ENCODE results near the gene COL9A1. TPM values are rescaled to one million over a fixed set of nuclear protein-coding genes. Genes with fewer than 3 reads are reported as not detected.

COL9A1 gene
- total RNA-seq, 4 donors from 2014 or later, result 0.10 TPM; not detected in 3

DNA sequence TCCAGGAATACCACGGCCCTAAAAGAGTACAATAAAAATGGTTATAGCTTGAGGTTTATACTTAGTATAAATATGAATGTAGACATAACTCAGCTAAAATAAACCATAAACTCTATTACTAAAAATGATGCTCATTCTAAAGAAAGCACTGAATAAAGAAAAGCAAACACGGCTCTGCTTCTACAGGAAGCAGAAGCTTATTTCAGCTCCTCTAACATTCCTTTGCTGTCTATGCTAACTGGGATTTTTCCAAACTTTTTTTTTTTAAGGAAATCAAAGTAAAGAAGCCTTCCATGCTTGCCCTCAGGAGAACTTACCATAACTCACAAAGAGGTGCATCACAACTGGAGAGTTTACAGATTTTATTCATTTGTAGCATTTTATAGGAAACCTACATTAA, 30.8 kb downstream of the COL9A1 start:
- no peak overlapping the region for H3K4me3 ChIP-seq (ENCODE audit: low read depth, poor library complexity, severe bottlenecking)
- intact Hi-C loops (cut with DNase I; ENCODE audit: low total_unique reads), result no loop called here
- WGBS, 2 donors, result 37 to 49% methylated on average over 2 of the region's 2 CpGs
- no peak for DNase-seq (ENCODE audit: low spot score in 2 of 2)
- TF ChIP-seq POLR2A (IDR thresholded peaks at IDR 0.05), result no peak
- TF ChIP-seq, protein P1, sequence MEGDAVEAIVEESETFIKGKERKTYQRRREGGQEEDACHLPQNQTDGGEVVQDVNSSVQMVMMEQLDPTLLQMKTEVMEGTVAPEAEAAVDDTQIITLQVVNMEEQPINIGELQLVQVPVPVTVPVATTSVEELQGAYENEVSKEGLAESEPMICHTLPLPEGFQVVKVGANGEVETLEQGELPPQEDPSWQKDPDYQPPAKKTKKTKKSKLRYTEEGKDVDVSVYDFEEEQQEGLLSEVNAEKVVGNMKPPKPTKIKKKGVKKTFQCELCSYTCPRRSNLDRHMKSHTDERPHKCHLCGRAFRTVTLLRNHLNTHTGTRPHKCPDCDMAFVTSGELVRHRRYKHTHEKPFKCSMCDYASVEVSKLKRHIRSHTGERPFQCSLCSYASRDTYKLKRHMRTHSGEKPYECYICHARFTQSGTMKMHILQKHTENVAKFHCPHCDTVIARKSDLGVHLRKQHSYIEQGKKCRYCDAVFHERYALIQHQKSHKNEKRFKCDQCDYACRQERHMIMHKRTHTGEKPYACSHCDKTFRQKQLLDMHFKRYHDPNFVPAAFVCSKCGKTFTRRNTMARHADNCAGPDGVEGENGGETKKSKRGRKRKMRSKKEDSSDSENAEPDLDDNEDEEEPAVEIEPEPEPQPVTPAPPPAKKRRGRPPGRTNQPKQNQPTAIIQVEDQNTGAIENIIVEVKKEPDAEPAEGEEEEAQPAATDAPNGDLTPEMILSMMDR (IDR thresholded peaks at IDR 0.05), result no peak

DNA sequence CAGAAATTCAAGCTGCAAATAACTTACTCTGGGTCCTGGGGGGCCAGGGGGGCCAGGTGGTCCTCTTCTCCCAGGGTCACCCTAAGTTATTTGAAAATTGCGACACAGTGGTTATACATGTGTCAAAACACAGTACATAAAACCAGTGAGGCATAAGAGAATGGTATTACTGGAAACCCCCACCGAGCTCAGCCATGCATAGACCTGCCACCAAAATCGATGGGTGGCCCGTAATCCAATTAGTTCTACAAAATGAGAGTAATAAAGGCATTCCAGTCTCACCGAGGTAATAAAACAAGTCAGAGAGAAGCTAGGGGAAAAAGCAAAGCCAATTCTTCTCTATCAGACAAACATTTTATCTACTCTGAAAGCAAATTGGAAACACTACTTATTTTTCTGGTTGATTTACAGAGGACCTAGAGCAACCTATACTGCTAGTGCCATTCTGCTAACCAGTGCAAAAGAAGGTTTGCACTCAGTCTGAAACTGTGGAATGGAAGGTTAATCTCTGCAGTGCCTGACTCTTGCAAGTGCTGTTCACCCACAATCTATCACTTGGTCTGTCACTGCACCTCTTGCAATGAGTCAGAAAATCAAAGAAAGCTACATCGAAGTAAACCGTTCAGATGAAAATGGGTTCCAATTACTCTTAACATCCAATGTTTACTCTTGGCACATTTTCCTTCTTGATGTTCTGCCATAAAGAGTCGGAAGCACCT, 32.4 kb downstream of the COL9A1 start:
- intact Hi-C loops (cut with DNase I; ENCODE audit: low total_unique reads), result no loop called here
- no peak overlapping the region for H3K4me3 ChIP-seq (ENCODE audit: low read depth, poor library complexity, severe bottlenecking)
- DNase-seq (ENCODE audit: low spot score in 2 of 2), result no peak
- no peak for TF ChIP-seq POLR2A (IDR thresholded peaks at IDR 0.05)
- TF ChIP-seq, protein P1 (IDR thresholded peaks at IDR 0.05), result no peak
- 27 to 35% methylated on average over 8 of the region's 8 CpGs for WGBS, 2 donors

DNA sequence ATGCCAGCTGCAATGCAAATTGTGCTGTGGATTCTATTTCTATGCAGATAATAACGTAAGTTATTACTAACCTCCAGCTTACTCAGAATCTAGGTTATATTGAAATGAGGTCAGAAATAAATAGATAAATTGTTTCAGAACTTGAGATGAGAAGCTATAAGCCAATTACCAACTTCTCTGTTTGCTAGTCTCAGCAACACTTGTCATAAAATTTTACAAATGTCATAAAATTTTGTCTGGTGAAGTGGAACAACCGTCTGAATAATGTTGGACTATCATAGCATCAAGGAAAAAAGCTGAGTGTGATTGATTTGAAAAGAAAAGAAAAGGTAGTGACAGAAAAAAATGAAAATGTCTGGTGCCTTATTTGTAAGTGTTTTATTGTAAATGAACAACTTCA, 36.7 kb downstream of the COL9A1 start:
- 35 to 41% methylated on average over 2 of the region's 2 CpGs for WGBS, 2 donors
- no peak for DNase-seq (ENCODE audit: low spot score in 2 of 2)
- intact Hi-C loops (cut with DNase I; ENCODE audit: low total_unique reads), result no loop called here
- H3K4me3 ChIP-seq (ENCODE audit: low read depth, poor library complexity, severe bottlenecking), result no peak overlapping the region
- no peak for TF ChIP-seq POLR2A (IDR thresholded peaks at IDR 0.05)
- TF ChIP-seq, protein P1 (IDR thresholded peaks at IDR 0.05), result no peak

DNA sequence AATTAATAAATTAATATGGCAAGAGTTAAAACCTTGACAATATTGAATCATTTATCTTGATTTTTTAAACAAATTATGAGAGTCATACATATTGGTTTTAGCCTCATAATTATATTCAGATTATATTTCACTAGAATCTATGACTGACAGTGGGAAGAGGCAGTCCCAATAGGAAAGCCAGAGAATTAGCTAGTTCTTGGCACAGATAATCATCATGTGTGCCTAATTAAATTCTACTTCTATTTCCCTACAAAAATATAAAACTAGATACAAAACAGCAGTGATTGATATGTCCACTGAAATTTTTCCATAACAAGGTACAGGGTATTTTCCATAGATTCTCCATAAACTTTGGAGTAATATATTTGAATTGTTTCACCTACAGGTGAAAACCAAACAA, 38.6 kb downstream of the COL9A1 start:
- no peak overlapping the region for H3K4me3 ChIP-seq (ENCODE audit: low read depth, poor library complexity, severe bottlenecking)
- TF ChIP-seq, protein P1 (IDR thresholded peaks at IDR 0.05), result no peak
- no peak for TF ChIP-seq POLR2A (IDR thresholded peaks at IDR 0.05)
- DNase-seq (ENCODE audit: low spot score in 2 of 2), result no peak
- intact Hi-C loops (cut with DNase I; ENCODE audit: low total_unique reads), result no loop called here

DNA sequence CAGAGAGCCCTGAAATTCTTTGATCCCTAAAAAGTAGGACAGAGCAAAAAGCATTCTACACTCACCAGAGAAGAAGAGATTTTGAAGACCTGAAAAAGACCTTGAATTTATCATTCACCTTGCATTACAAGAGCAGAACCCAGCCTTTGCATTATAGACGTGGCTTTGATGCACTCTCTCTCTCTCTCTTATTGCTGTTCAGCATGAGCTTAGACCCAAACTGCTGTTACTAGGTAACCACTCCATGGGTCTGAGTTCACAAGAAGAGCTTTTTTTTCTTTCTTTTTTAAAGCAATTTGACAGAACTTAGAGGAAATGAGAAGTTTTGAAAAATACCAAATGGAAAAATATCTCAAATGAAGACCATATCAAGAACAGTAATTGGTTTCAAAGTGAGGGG, 44.4 kb downstream of the COL9A1 start:
- 22 to 33% methylated on average over 1 of the region's 1 CpG for WGBS, 2 donors
- TF ChIP-seq, protein P1 (IDR thresholded peaks at IDR 0.05), result no peak
- TF ChIP-seq POLR2A (IDR thresholded peaks at IDR 0.05), result no peak
- intact Hi-C loops (cut with DNase I; ENCODE audit: low total_unique reads), result no loop called here
- H3K4me3 ChIP-seq (ENCODE audit: low read depth, poor library complexity, severe bottlenecking), result no peak overlapping the region
- no peak for DNase-seq (ENCODE audit: low spot score in 2 of 2)

DNA sequence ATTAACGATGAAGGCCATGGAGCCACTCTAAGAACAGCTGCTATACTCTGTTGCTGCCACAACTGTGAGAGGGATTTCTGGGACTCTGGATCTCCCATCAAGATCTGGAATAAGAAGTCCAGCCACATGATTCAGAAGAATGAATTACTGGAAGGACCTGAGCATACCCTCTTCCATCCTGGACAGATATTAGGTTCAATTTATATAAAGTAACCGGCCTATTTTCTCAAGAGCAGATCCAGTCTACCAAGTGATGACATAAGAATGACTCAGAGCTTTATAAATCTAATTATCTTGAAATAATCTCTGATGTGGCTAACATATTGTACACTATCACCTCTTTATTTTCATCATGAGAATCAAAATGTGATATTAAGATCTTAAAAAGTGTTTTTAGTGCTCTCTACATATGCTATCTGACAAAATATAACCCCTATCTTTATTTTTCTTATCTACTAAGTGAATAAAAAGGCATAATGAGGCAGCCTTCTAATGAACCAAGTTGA, 45.1 kb downstream of the COL9A1 start:
- intact Hi-C loops (cut with DNase I; ENCODE audit: low total_unique reads), result no loop called here
- no peak for DNase-seq (ENCODE audit: low spot score in 2 of 2)
- H3K4me3 ChIP-seq (ENCODE audit: low read depth, poor library complexity, severe bottlenecking), result no peak overlapping the region
- TF ChIP-seq, protein P1 (IDR thresholded peaks at IDR 0.05), result no peak
- TF ChIP-seq POLR2A (IDR thresholded peaks at IDR 0.05), result no peak
- WGBS, 2 donors, result 79 to 84% methylated on average over 2 of the region's 2 CpGs
